ENCODE results near the gene ASB6. TPM values are rescaled to one million over a fixed set of nuclear protein-coding genes. Genes with fewer than 3 reads are reported as not detected.

Gene ASB6
- total RNA-seq, 1 experiment from 2014 or later = 21.0 TPM

GRCh38 chr9:129607027-129607387, 34.9 kb downstream of the ASB6 start:
- Mint-ChIP-seq H3K27ac (no peak overlapping the region), H3K4me1 (peaks cover 32 to 45% of the 10 kb centered on the region in 2 experiments), H3K36me3 (ENCODE audit: insufficient read depth in 1 of 3, low read depth in 3 of 3) (no peaks in the 10 kb centered on the region), H3K4me3 (no peak overlapping the region), H3K9me3 (no peaks in the 10 kb centered on the region; a peak in 1 of 5 replicates), H3K27me3 (ENCODE audit: low read depth) (peaks cover 18% of the 10 kb centered on the region)
- H3K14ac ChIP-seq (ENCODE audit: insufficient read depth, low read length) = no peak overlapping the region; the same call in 1 of the 2 replicates
- H2BK15ac ChIP-seq (ENCODE audit: low read depth, low read length) = no peak overlapping the region
- no peak for TF ChIP-seq CTCF (conservative IDR thresholded peaks at IDR 0.05)
- H4K20me1 ChIP-seq (ENCODE audit: control insufficient read depth, insufficient read depth, insufficient read length) = no peaks in the 10 kb centered on the region
- no peak overlapping the region for H3K4ac ChIP-seq (ENCODE audit: low read depth, low read length)
- H2BK120ac ChIP-seq (ENCODE audit: low read depth, low read length, poor library complexity, severe bottlenecking) = no peak overlapping the region
- no peak overlapping the region for H4K8ac ChIP-seq (replicated peaks; ENCODE audit: insufficient read length, low read depth, low read length)
- no peak overlapping the region for H2AK5ac ChIP-seq (ENCODE audit: insufficient read length, low read length)
- peaks cover 5% of the 10 kb centered on the region for H3K23me2 ChIP-seq (ENCODE audit: insufficient read length, low read depth, low read length, poor library complexity, severe bottlenecking)
- H3K79me1 ChIP-seq (ENCODE audit: insufficient read depth, low read depth, low read length, poor library complexity, severe bottlenecking) = no peaks in the 10 kb centered on the region
- no peak overlapping the region for H4K91ac ChIP-seq (ENCODE audit: insufficient read length, low read depth, low read length)
- H3K27me3 ChIP-seq (ENCODE audit: insufficient read depth, low read length) = no peaks in the 10 kb centered on the region
- no CpG with 5 or more reads among the region's 6 CpGs for WGBS (ENCODE audit: extremely low coverage, insufficient read length, low lambda C conversion rate)
- H3K79me2 ChIP-seq (ENCODE audit: insufficient read depth, low read length) = no peaks in the 10 kb centered on the region
- no peak overlapping the region for H3K4me2 ChIP-seq (ENCODE audit: insufficient read depth, insufficient read length, low read length)
- no peak overlapping the region for H2BK20ac ChIP-seq (ENCODE audit: low read depth, low read length, poor library complexity, severe bottlenecking)
- H3K18ac ChIP-seq (ENCODE audit: insufficient read length, low read depth, low read length) = no peak overlapping the region
- no peak overlapping the region for H3T11ph ChIP-seq (ENCODE audit: low read length)
- H3K56ac ChIP-seq (ENCODE audit: insufficient read length, low read depth, low read length) = no peak overlapping the region
- H2BK12ac ChIP-seq (ENCODE audit: insufficient read length, low read depth, low read length) = no peak overlapping the region
- DNase-seq = no peak
- no peaks in the 10 kb centered on the region for H3K9me3 ChIP-seq (ENCODE audit: control insufficient read depth, low read depth, low read length)
- no peak overlapping the region for H3K9ac ChIP-seq (ENCODE audit: extremely low read depth, insufficient read length, low read length)
- no peak overlapping the region for H3K27ac ChIP-seq (ENCODE audit: insufficient read length, low read depth, low read length)
- no peak overlapping the region for H2AFZ ChIP-seq (ENCODE audit: low read length)
- peaks cover 5% of the 10 kb centered on the region; the same call in 1 of the 2 replicates for H3K4me1 ChIP-seq (ENCODE audit: insufficient read depth, low read length)
- no peak overlapping the region for H2BK5ac ChIP-seq (ENCODE audit: insufficient read length, low read length)
- H3K23ac ChIP-seq (ENCODE audit: insufficient read length, low read depth, low read length) = no peak overlapping the region
- H4K5ac ChIP-seq (ENCODE audit: insufficient read length, low read depth, low read length) = no peak overlapping the region

All from H9 (cell line).